NOMO-1 treated with DMSO at 0.1 percent for 48 hours (cell line): ENCODE results near the gene HOOK1.

Experiments used
- DNase-seq: peaks from one replicate; lab custom pipeline; 2025; ENCODE audit not compliant: unreplicated experiment; lab: John Stamatoyannopoulos, UW

The HOOK1 gene

DNA sequence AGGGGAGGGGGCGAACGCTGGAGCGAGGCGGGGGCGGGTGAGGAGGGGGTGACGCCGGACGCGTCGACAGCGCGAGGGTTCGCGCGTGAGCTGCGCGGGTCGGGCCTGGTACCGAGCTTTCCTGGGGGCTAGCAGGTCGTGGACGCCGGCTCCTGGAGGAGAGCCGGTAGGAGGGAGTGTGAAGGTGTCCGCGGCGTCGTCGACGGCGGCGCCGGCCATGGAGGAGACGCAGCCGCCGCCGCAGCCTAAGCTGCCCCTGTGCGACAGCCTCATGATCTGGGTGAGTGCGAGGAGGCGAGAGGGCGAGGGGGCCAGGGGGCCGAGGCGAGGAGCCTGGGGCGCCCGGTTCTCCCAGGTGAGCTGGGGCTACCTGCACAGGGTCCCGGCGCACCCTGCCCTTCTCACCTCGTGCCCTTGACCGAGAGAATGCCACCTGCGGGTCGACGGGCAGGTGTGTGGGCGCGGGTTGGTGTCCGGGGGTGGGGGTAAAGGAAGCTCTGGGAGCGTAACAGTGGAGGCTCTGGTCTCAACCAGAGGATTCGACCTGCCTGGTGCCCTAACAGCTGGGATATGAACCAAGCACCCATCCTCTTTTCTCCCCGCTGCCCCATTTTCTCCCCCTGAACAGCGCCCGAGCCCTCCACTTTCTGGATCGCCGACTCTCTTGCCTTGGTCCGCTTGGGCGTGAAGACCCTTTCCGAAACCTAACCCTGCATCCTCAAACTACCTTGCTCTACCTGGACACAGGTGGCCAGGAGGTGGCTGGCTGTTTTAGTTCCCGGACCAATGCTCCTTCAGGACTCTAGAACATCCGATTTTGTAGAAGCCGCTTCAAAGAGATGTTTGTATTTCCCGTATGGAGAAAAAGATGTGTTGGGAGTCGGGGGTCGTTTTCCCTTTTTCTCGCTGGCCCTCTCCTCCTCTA, at the start of gene HOOK1:
Gene HOOK1, plus strand, starts transcription at position 49 of the 925 bp plus-strand sequence. Its CDS starts 169 bp downstream, at position 218.
- no peak for DNase-seq

GRCh38 chr1:59765011-59765730, 49.6 kb upstream of the HOOK1 start:
- no peak for DNase-seq

DNA sequence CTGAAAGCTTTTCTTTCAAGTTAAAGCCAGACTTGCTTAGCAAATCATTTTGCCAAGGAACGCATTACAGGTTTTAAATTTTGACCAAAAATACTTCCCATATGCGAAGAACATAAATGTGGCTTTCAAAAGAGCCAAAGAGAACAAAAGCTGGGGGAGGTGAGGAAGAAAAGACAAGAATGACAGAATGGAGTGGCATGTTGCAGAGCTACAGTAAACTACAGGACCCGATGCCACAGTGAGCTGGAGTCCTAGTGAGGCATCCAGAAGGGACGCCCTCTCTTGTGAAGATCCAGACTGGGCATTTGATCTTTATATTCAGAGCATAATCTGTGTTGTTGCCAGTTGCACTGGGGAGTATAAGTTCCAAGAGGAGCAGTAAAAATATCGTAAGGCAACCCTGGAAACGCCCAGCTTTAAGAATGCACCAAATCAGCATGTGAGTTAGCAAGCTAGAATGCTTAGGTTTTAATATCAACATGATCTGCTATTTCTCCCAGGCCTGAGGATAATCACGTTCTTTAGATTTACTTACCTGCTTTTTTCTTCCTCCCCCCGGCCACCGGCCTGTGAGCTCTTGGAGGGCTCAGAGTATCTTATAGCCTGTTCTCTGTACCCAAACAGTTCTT, 48.4 kb upstream of the HOOK1 start:
- DNase-seq, result no peak

DNA sequence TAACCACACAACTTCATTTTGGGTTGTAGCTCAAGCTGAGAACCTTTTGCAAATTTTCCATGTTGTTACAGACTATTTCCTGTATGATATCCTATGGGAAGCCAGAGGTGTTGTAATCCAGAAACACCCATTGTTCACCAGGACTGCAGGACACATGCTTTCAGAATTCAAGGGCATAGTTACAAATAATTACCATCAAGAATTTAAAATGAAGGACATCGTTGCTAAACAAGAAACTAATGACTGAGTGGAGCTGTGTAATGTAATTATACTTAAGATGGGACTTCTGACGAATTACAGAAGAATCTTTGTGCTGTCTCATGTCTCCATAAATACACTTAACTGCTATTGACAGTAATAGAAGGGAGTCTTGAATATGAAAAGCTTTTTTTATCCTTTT, 47.6 kb upstream of the HOOK1 start:
- DNase-seq, result no peak

GRCh38 chr1:59768792-59769735, 45.7 kb upstream of the HOOK1 start:
- no peak for DNase-seq

GRCh38 chr1:59769736-59770095, 45.0 kb upstream of the HOOK1 start:
- no peak for DNase-seq

GRCh38 chr1:59771361-59771760, 43.4 kb upstream of the HOOK1 start:
- DNase-seq, result no peak

DNA sequence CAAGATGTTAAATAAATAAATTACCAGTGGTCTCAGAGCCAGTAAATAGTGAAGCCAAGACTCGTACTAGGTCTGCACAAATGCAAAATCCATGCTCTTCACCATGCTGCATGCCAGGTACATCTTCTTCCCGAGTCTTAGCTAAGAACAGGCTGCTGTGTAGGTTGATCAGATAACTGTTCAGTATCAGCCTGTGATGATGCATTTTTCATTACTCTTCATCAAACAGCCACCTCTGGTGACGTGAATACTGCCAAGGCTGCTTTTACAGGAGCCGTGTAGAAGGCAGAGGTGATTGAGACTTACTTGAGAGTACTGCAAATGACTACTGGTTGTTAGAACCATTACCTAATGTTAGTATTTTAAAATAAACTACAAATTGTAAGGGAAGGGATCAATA, 39.3 kb upstream of the HOOK1 start:
- DNase-seq, result no peak

DNA sequence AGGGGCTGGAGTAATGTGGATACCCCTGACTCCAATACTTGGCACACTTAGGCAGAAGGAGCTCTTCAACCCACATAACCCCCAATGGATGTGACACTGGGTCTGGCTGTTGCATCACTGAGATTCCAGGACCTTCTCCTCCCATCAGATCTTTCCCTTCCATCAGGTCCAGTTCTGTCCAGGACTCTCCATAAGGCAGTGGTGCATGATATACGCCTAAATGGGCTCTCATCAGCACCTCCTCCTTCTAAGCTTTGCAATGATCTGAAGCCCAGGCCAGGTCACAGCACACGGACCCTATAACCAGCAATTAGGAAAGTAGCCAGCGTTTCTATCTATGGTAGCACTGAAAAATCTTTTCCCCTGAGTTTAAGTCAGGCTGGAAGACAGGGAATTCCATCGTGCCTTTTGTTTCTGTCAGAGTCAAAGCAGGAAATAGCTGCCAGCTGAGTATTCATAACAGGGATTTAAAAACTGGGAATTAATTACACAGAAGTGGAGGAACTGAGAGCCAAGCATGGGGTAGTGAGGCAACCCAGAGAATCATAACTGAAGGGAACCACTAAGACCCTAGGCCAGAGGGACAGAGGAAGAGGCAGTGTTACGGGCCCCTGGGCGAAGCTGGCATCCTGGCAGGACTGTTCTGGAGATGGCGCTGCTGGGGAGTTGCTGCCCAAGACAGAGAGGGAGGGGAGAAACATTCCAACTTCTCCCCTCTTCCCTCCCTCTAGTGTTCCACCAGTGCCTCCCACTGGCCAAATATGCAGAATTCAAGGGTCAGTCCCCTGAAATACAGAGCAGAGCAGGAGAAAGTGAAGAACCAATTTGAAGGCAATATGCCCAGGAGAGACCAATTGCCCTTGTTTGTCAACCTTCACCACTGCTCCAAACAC, 37.5 kb upstream of the HOOK1 start:
- DNase-seq, result no peak

DNA sequence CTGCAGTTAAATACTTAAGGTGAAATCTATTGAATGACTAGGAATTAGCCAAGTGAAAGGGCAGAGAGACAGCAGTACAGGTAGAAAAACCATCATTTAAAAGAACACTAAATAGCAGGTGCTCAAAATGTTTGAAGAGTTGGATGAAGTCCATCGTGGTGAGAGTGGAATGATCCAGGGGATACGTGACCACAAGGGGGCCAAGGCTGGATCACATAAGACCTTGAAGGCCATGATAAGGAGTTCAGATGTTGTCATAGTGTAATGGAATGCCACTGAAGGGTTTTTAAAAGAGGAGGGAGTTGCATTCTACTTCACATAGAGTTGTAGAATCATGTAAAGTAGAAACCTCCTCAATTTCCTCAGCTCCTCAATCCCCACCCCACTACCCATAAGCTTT, 34.8 kb upstream of the HOOK1 start:
- no peak for DNase-seq

- DNase-seq, result no peak
These were observed 25.9 kb upstream of the HOOK1 start for GRCh38 chr1:59788825-59789224.

DNA sequence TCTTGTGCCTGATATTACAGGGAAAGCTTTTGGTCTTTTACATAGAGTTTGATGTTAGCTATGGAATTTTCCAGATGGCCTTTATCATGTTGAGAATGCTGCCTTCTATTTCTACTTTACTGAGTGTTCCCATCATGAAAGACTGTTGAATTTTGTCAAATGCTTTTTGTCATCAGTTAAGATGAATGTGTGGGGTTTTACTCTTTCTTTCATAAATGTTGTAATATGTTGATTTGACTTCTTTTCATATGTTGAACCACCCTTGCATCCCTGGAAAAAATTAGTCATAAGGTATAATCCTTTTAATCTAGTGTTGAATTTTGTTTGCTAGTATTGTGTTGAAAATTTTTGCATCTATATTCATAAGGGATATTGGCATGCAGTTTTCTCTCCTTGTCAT, 16.1 kb upstream of the HOOK1 start:
- DNase-seq, result no peak

DNA sequence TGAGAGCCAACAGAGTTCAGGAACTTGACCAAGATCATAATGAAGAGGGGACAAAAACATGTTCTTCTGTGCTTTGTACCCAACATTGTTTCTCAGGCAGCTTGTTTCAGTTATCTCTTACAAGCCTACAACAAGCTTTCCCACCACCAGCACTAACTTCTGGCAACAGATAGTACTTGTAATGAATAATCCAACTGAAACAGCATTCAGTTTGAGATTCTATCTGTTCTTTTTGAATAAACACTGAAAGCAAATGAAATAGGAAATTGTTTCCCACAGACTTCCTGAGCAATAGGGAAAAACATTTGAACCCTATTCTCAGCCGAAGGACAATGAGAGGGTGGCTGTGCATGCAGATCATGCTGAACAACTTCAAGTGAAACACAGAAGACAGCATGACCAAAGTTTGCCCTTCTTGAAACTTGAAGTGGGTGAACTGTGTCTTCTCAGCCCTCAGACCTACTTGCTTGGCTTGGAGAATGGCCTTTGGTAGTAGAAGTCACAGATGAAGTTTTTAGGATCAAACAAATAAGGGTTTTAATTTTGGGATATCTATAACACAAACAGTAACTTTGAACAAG, 11.2 kb upstream of the HOOK1 start:
- no peak for DNase-seq

DNA sequence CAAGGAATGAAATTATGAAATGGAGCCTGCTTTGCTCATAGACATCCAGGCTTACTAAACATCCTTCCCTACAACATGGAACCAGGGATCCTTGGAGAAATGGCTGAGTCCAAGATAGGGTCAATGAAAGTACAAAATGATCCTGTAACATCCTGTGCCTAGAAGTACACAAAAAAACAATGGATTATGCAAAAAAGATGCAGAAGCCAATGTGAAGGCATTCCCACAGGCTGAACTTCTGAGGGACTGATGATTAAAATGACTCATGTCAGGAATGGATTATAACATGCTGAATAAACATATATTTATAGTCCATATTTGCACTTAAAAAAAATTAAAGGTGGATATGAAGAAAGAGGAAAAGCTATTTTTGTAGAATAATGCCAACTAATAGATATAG, 10.4 kb upstream of the HOOK1 start:
- no peak for DNase-seq

DNA sequence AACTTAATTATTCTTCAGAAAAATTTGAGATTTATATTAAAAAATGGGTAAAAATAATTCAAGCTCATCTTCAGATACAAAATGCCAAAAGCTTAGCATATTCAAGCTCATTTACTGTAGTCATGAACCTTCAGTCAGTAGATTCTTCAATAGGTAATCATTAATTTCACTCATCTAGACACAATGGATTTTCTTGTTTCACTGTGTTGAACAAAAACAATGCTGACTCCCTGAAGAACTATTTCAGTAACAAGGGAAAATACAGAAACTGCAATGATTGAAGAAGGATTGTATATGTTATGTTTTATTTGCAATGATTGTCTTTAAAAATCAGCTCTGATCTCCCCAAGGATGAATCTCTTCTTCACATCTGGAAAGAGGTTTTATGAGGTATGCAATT, 9.2 kb upstream of the HOOK1 start:
- DNase-seq, result no peak

DNA sequence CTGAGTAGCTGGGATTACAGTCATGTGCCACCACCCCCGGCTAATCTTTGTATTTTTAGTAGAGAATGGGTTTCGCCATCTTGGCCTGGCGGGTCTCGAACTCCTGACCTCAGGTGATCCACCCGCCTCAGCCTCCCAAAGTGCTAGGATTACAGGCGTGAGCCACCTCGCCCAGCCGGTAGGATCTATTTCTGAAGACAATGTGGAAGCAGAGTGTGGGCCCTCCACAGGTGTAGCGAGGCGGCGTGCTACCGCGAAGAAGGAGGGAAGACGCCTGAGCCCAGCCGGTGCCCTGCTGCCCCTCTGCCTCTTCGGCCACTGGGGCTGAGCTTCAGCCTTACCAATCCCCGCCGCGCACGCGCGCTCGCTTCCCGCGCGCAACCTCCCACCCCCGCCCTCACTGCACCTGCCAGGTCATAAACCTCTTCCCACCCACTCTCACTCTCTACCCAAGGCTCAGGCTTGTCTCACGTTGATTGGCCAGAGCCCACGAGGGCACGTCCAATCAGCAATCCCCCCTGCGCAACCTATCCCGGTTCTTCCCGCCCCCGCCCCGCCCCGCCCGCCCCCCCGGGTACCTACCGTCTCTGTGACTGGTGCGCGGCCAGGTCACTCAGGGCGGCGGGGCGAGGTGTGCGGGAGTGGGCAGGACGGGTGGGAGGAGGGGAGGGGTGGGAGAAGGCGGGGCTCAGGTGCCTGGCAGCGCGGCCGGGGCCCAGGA, 409 bp upstream of the HOOK1 start:
- DNase-seq, result no peak

GRCh38 chr1:59815892-59816291, 1.1 kb downstream of the HOOK1 start:
- DNase-seq, result no peak

GRCh38 chr1:59816318-59816878, 1.6 kb downstream of the HOOK1 start:
- DNase-seq, result no peak
